IMR-90 (cell line): ENCODE results near the gene EDARADD. TPM values are rescaled to one million over a fixed set of nuclear protein-coding genes. Genes with fewer than 3 reads are reported as not detected.

ENCODE experiments used
- ATAC-seq: fragments of 200-7000 bp; cut with Tn5 transposase; 2 replicates; pipeline ENCODE4 v1.9.1; 2020; ENCODE audit warnings: low read depth, mild to moderate bottlenecking, moderate library complexity
- BruUV-seq: library from RNA; stranded (reverse); fragments of 400-500 nt; replicated peaks from 2 replicates; lab custom pipeline; 2021; lab: Mats Ljungman, UMichigan
- CTCF ChIA-PET: fragments of 300-600 bp; formaldehyde crosslinking; extraction: SDS; loops from one replicate; lab custom pipeline; 2021; ENCODE audit warnings: antibody characterized with exemption; lab: Yijun Ruan, JAX
- POLR2A ChIA-PET: fragments of 300-600 bp; sonication (Branson Sonifier 250); formaldehyde crosslinking; loops from one replicate; lab custom pipeline; 2022; ENCODE audit warnings: antibody characterized with exemption; ENCODE audit not compliant: unreplicated experiment; lab: Charles Lee
- DNase-seq: peaks from one replicate; pipeline ENCODE4 v3.0.0; 2013
- H2AFZ ChIP-seq: replicated peaks from 2 replicates; pipeline ENCODE3; 2013; ENCODE audit warnings: low read length, mild to moderate bottlenecking; ENCODE audit not compliant: poor library complexity
- H2AK5ac ChIP-seq: 2 replicates; pipeline ENCODE4 v1.6.1; 2013; ENCODE audit warnings: low read depth, low read length, inconsistent platforms
- H2AK9ac ChIP-seq: replicated peaks from 2 replicates; pipeline ENCODE3; 2013; ENCODE audit warnings: mild to moderate bottlenecking, low read depth, low read length, moderate library complexity; ENCODE audit not compliant: poor library complexity
- H2BK120ac ChIP-seq: 2 replicates; pipeline ENCODE4 v1.6.1; 2013; ENCODE audit warnings: low read depth, low read length, inconsistent platforms
- H2BK15ac ChIP-seq: 3 replicates; pipeline ENCODE4 v1.6.1; 2013; ENCODE audit warnings: low read depth, low read length, inconsistent platforms
- H2BK20ac ChIP-seq: 2 replicates; pipeline ENCODE4 v1.6.1; 2013; ENCODE audit warnings: low read depth, mild to moderate bottlenecking, inconsistent platforms, low read length, moderate library complexity
- H2BK5ac ChIP-seq: 2 replicates; pipeline ENCODE4 v1.6.1; 2013; ENCODE audit warnings: mild to moderate bottlenecking, low read depth, low read length, inconsistent platforms; ENCODE audit not compliant: poor library complexity, severe bottlenecking
- H3K14ac ChIP-seq: replicated peaks from 2 replicates; pipeline ENCODE4 v1.6.1; 2013; ENCODE audit warnings: low read depth, low read length, inconsistent platforms
- H3K18ac ChIP-seq: 2 replicates; pipeline ENCODE4 v1.6.1; 2013; ENCODE audit warnings: low read depth, low read length, control low read depth
- H3K23ac ChIP-seq: 2 replicates; pipeline ENCODE4 v1.6.1; 2013; ENCODE audit warnings: low read depth, low read length, inconsistent platforms
- H3K27ac ChIP-seq: 2 replicates; pipeline ENCODE4 v1.5.1; 2013; ENCODE audit warnings: mild to moderate bottlenecking, control low read depth, low read length; ENCODE audit not compliant: insufficient read depth
- H3K27me3 ChIP-seq: 2 replicates; pipeline ENCODE4 v1.6.1; 2013; ENCODE audit warnings: low read length; ENCODE audit not compliant: control insufficient read depth, insufficient read depth
- H3K36me3 ChIP-seq: 2 replicates; pipeline ENCODE4 v1.6.1; 2013; ENCODE audit warnings: low read length, mixed read lengths; ENCODE audit not compliant: control insufficient read depth, insufficient read depth
- H3K4ac ChIP-seq: 2 replicates; pipeline ENCODE4 v1.6.1; 2013; ENCODE audit warnings: low read depth, low read length, inconsistent platforms
- H3K4me1 ChIP-seq: 2 replicates; pipeline ENCODE4 v1.6.1; 2013; ENCODE audit warnings: low read length, mixed read lengths; ENCODE audit not compliant: control insufficient read depth, insufficient read depth
- H3K4me2 ChIP-seq: 2 replicates; pipeline ENCODE4 v1.6.1; 2013; ENCODE audit warnings: low read depth, mild to moderate bottlenecking, control low read depth, low read length, moderate library complexity
- H3K4me3 ChIP-seq: 2 replicates; pipeline ENCODE4 v1.5.1; 2013; ENCODE audit warnings: low read depth, mild to moderate bottlenecking, control low read depth, low read length, moderate library complexity; ENCODE audit not compliant: insufficient read depth
- H3K56ac ChIP-seq: 2 replicates; pipeline ENCODE4 v1.6.1; 2013; ENCODE audit warnings: low read length, inconsistent platforms; ENCODE audit not compliant: insufficient read depth; ENCODE audit errors: extremely low read depth
- H3K79me1 ChIP-seq, 2 experiments: 2 replicates each; pipeline ENCODE4 v1.6.1; 2013; ENCODE audit warnings: low read length in 2 of 2, inconsistent platforms in 1 of 2, low read depth in 1 of 2
- H3K9ac ChIP-seq: 2 replicates; pipeline ENCODE4 v1.6.1; 2013; ENCODE audit warnings: low read depth, low read length, control low read depth
- H3K9me1 ChIP-seq: 2 replicates; pipeline ENCODE4 v1.6.1; 2013; ENCODE audit warnings: low read length, inconsistent platforms; ENCODE audit not compliant: insufficient read depth
- H3K9me3 ChIP-seq: 2 replicates; pipeline ENCODE4 v1.6.1; 2013; ENCODE audit warnings: low read length; ENCODE audit not compliant: control insufficient read depth, insufficient read depth
- H4K20me1 ChIP-seq: 2 replicates; pipeline ENCODE4 v1.6.1; 2013; ENCODE audit warnings: low read length, inconsistent platforms; ENCODE audit not compliant: insufficient read depth
- H4K5ac ChIP-seq: 2 replicates; pipeline ENCODE4 v1.6.1; 2013; ENCODE audit warnings: mild to moderate bottlenecking, low read depth, low read length, control low read depth
- H4K8ac ChIP-seq, 2 experiments: 2 replicates each; pipeline ENCODE4 v1.6.1; 2013; ENCODE audit warnings: low read depth in 2 of 2, low read length in 2 of 2, control low read depth in 1 of 2, inconsistent platforms in 1 of 2
- H4K91ac ChIP-seq: 2 replicates; pipeline ENCODE4 v1.6.1; 2013; ENCODE audit warnings: low read depth, low read length, inconsistent platforms; ENCODE audit not compliant: insufficient read depth
- BHLHE40 ChIP-seq: fragments of 150-350 bp; IDR thresholded peaks from 2 replicates; pipeline ENCODE4 v1.6.1; 2016; ENCODE audit warnings: mild to moderate bottlenecking, low read depth, low read length
- CEBPB ChIP-seq: IDR thresholded peaks from 2 replicates; pipeline ENCODE4 v1.6.1; 2012; ENCODE audit warnings: low read depth, low read length, improper control_type of control experiment
- CHD1 ChIP-seq: IDR thresholded peaks from 2 replicates; pipeline ENCODE4 v1.6.1; 2012; ENCODE audit warnings: low read depth, low read length, improper control_type of control experiment
- MAFK ChIP-seq: IDR thresholded peaks from 2 replicates; pipeline ENCODE4 v1.6.1; 2012; ENCODE audit warnings: low read depth, low read length, improper control_type of control experiment
- NFE2L2 ChIP-seq: fragments of 150-350 bp; IDR thresholded peaks from 2 replicates; pipeline ENCODE4 v1.6.1; 2016; ENCODE audit warnings: low read depth, mild to moderate bottlenecking, low read length
- RAD21 ChIP-seq: IDR thresholded peaks from 2 replicates; pipeline ENCODE4 v1.6.1; 2012; ENCODE audit warnings: low read length, improper control_type of control experiment
- RFX5 ChIP-seq: IDR thresholded peaks from 2 replicates; pipeline ENCODE4 v1.8.0; 2012; ENCODE audit warnings: low read depth, mild to moderate bottlenecking, low read length, moderate library complexity
- WGBS, 2 experiments: methylation state at CpG; one replicate each; pipeline versions ENCODE4 v1.1.5 to v1.1.7; 2013; ENCODE audit warnings: missing lambda C conversion rate in 2 of 2; ENCODE audit not compliant: insufficient read length in 1 of 2; ENCODE audit errors: extremely low coverage in 2 of 2; 5-methylcytosine and 5-hydroxymethylcytosine counted together
- dilution Hi-C: fragments of 300-500 bp; cut with HindIII; formaldehyde crosslinking; loops from one replicate; pipeline ENCODE4 v1.14.3; 2018; ENCODE audit warnings: low sequenced_read_pairs; ENCODE audit not compliant: unreplicated experiment
- in situ Hi-C: fragments of 300-500 bp; cut with MboI; formaldehyde crosslinking; loops from 3 replicates; pipeline ENCODE4 v1.14.3; 2019; ENCODE audit warnings: low sequenced_read_pairs, inconsistent platforms, mixed read lengths
- intact Hi-C: fragments of 100-400 bp; cut with micrococcal nuclease; formaldehyde crosslinking; loops from 2 replicates; pipeline ENCODE4 v1.10.0; 2022
- polyA plus RNA-seq, 3 experiments: library from polyadenylated mRNA; depleted of rRNA; stranded (reverse); fragments of >200 nt; gene quantifications; 2 replicates each; pipeline ENCODE4 v1.2.3, GENCODE V29; 2012; ENCODE audit warnings: low replicate concordance in 1 of 3
- total RNA-seq: library from RNA; depleted of rRNA; stranded (reverse); fragments of >200 nt; gene quantifications from 2 replicates; pipeline ENCODE4 v1.2.3, GENCODE V29; 2012
- TF ChIP-seq, protein P1 (sequence below): fragments of 150-350 bp; IDR thresholded peaks from 2 replicates; pipeline ENCODE4 v1.6.1; 2016; ENCODE audit warnings: low read depth, mild to moderate bottlenecking, low read length, moderate library complexity, borderline replicate concordance
- TF ChIP-seq, protein P2 (sequence below): fragments of 150-350 bp; IDR thresholded peaks from 2 replicates; pipeline ENCODE4 v1.6.1; 2017; ENCODE audit warnings: mild to moderate bottlenecking, antibody characterized with exemption, low read length, low read depth

The EDARADD gene
- total and polyA plus RNA-seq, 2 of the 4 experiments (the other 2 are of a cell fraction), result not detected

DNA sequence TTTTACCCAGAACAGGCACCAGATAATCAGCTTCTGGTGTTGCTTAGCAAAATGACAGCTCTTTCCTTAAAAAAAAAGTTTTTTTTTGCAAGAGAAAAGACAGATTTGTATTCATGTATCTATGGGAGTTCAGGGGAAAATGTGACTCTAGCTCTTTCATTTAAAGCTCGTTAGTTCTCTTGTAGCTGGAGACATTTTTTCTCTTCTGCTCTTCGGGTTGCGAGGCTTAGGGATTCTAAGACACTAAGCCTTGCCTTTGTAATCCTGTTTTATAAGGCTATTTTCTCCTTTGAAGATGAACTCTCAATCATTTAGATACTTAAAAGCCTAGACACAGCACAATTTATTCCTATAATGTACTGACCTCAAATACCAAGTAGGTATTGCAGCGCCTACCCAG is 40.3 kb upstream of the EDARADD start:
- no peak overlapping the region for H3K4me2 ChIP-seq
- intact Hi-C loops (no loop called here), dilution Hi-C loops (no loop called here), in situ Hi-C loops (no loop called here)
- H3K27ac ChIP-seq, result no peak overlapping the region
- no peak overlapping the region for H4K91ac ChIP-seq
- H3K14ac ChIP-seq, result no peak overlapping the region
- TF ChIP-seq NFE2L2 (no peak), RAD21 (no peak), CEBPB (no peak), MAFK (no peak), BHLHE40 (no peak), RFX5 (no peak), CHD1 (no peak)
- TF ChIP-seq, protein P1, sequence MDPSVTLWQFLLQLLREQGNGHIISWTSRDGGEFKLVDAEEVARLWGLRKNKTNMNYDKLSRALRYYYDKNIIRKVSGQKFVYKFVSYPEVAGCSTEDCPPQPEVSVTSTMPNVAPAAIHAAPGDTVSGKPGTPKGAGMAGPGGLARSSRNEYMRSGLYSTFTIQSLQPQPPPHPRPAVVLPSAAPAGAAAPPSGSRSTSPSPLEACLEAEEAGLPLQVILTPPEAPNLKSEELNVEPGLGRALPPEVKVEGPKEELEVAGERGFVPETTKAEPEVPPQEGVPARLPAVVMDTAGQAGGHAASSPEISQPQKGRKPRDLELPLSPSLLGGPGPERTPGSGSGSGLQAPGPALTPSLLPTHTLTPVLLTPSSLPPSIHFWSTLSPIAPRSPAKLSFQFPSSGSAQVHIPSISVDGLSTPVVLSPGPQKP, result no peak
- TF ChIP-seq, protein P2, sequence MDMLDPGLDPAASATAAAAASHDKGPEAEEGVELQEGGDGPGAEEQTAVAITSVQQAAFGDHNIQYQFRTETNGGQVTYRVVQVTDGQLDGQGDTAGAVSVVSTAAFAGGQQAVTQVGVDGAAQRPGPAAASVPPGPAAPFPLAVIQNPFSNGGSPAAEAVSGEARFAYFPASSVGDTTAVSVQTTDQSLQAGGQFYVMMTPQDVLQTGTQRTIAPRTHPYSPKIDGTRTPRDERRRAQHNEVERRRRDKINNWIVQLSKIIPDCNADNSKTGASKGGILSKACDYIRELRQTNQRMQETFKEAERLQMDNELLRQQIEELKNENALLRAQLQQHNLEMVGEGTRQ, result no peak
- no peak overlapping the region for H2BK20ac ChIP-seq
- no peak overlapping the region for H3K18ac ChIP-seq
- no peak for DNase-seq
- H4K8ac ChIP-seq, result no peak overlapping the region
- CTCF ChIA-PET, result no interaction called here
- no peak overlapping the region for H3K23ac ChIP-seq
- POLR2A ChIA-PET, result no interaction called here
- H3K4me3 ChIP-seq, result no peak overlapping the region
- no peak overlapping the region for H2BK120ac ChIP-seq
- H4K5ac ChIP-seq, result no peak overlapping the region
- no peak overlapping the region for H2BK15ac ChIP-seq
- no peaks in the 10 kb centered on the region for H3K9me1 ChIP-seq
- no peaks in the 10 kb centered on the region for H3K79me1 ChIP-seq
- no peaks in the 10 kb centered on the region for H3K4me1 ChIP-seq
- H3K36me3 ChIP-seq, result no peaks in the 10 kb centered on the region
- H4K20me1 ChIP-seq, result no peaks in the 10 kb centered on the region
- no TSS peak for BruUV-seq
- no peak overlapping the region for H2AK9ac ChIP-seq
- no peak overlapping the region for H2AK5ac ChIP-seq
- no peak overlapping the region for H3K4ac ChIP-seq
- H3K56ac ChIP-seq, result no peak overlapping the region
- no peak for ATAC-seq
- no peaks in the 10 kb centered on the region for H3K27me3 ChIP-seq
- no peaks in the 10 kb centered on the region for H3K9me3 ChIP-seq
- H2AFZ ChIP-seq, result no peak overlapping the region
- no peak overlapping the region for H2BK5ac ChIP-seq
- no peak overlapping the region for H3K9ac ChIP-seq
- no CpG with 5 or more reads among the region's 4 CpGs for WGBS, 2 experiments
